Esophagus muscularis mucosa (tissue), 4 donors: Measurements from ENCODE around the gene TMEM237.

Experiments used
- EP300 ChIP-seq: sonication (generic); formaldehyde crosslinking; IDR thresholded peaks from one replicate; pipeline ENCODE4 v1.6.1; 2017; ENCODE audit warnings: antibody characterized with exemption
- POLR2A ChIP-seq: fragments of 450-650 bp; IDR thresholded peaks from one replicate; pipeline ENCODE4 v1.6.1; 2017; ENCODE audit warnings: antibody characterized with exemption, moderate library complexity, mild to moderate bottlenecking, low read depth
- POLR2AphosphoS5 ChIP-seq, 2 donors: sonication (generic); formaldehyde crosslinking; IDR thresholded peaks; one replicate each; pipeline ENCODE4 v1.6.1; 2017; ENCODE audit warnings: antibody characterized with exemption in 2 of 2
- TF ChIP-seq, protein P1 (sequence below), 3 experiments: fragments of 200-600 bp in 2 of 3; fragments of 450-650 bp in 1 of 3; sonication (generic) in 2 of 3; IDR thresholded peaks; one replicate each; pipeline ENCODE4 v1.5.1; 2017 to 2019; ENCODE audit warnings: antibody characterized with exemption in 3 of 3, mild to moderate bottlenecking in 2 of 3, moderate library complexity in 1 of 3

DNA sequence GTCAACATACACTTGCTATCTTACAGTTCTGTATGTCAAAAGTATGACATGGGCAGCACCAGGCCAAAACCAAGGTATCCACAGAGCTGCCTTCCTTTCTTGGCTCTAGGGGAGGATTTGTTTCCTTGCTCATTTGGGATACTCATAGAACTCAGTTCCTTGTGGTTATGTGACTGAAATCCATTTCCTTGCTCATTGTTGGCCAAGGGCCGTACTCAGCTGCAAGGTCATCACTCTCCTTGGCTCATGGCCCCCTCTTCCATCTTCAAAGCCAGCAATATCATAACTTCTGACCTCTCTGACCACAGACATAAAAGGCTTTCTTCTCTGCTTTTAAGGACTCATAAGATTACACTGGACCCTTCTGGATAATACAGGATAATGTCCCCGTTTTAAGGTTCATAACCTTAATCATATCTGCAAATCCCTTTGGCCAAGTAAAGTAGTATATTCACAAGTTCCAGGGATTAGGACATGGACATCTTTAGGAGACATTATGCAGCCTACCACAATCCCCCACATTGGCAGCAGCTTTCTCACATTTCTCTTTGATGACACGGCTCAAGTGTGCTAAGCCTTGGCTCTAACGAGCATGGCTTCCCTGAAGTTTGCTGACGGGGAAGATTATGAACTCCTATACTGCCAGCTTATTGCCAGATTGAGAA is 20.9 kb downstream of the TMEM237 start:
- TF ChIP-seq POLR2A (no peak), POLR2AphosphoS5 (IDR thresholded peaks at IDR 0.05) (no peak), EP300 (no peak)
- TF ChIP-seq, protein P1, sequence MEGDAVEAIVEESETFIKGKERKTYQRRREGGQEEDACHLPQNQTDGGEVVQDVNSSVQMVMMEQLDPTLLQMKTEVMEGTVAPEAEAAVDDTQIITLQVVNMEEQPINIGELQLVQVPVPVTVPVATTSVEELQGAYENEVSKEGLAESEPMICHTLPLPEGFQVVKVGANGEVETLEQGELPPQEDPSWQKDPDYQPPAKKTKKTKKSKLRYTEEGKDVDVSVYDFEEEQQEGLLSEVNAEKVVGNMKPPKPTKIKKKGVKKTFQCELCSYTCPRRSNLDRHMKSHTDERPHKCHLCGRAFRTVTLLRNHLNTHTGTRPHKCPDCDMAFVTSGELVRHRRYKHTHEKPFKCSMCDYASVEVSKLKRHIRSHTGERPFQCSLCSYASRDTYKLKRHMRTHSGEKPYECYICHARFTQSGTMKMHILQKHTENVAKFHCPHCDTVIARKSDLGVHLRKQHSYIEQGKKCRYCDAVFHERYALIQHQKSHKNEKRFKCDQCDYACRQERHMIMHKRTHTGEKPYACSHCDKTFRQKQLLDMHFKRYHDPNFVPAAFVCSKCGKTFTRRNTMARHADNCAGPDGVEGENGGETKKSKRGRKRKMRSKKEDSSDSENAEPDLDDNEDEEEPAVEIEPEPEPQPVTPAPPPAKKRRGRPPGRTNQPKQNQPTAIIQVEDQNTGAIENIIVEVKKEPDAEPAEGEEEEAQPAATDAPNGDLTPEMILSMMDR (IDR thresholded peaks at IDR 0.05) = no peak
